Activated CD4-positive, alpha-beta memory T cell treated with anti-CD3 and anti-CD28 coated beads for 36 hours (primary cell): ENCODE data around the gene OR5AC2. TPM values are rescaled to one million over a fixed set of nuclear protein-coding genes. Genes with fewer than 3 reads are reported as not detected.

ENCODE experiments used
- CTCF ChIA-PET: fragments of 350-600 bp; sonication (Branson Sonifier 250); formaldehyde crosslinking; loops from one replicate; lab custom pipeline; 2021; ENCODE audit warnings: antibody characterized with exemption, inconsistent platforms; lab: Charles Lee
- POLR2A ChIA-PET: fragments of 350-600 bp; sonication (Branson Sonifier 250); formaldehyde crosslinking; loops from one replicate; lab custom pipeline; 2021; ENCODE audit warnings: antibody characterized with exemption; lab: Charles Lee
- DNase-seq: peaks from one replicate; pipeline ENCODE4 v3.0.0-alpha.2; 2020
- H3K27ac Mint-ChIP-seq: one replicate; pipeline ENCODE4 v1.8.0; 2021; ENCODE audit warnings: mixed read lengths
- H3K27me3 Mint-ChIP-seq: one replicate; pipeline ENCODE4 v1.8.0; 2021; ENCODE audit warnings: mixed read lengths
- H3K36me3 Mint-ChIP-seq: one replicate; pipeline ENCODE4 v1.8.0; 2021; ENCODE audit warnings: mixed read lengths
- H3K4me1 Mint-ChIP-seq: one replicate; pipeline ENCODE4 v1.8.0; 2021; ENCODE audit warnings: low read depth, mixed read lengths
- H3K4me3 Mint-ChIP-seq: one replicate; pipeline ENCODE4 v1.8.0; 2021; ENCODE audit warnings: mild to moderate bottlenecking, mixed read lengths
- H3K9me3 Mint-ChIP-seq: one replicate; pipeline ENCODE4 v1.8.0; 2021; ENCODE audit warnings: mixed read lengths
- intact Hi-C: fragments of 100-400 bp; cut with micrococcal nuclease; formaldehyde crosslinking; loops from one replicate; pipeline ENCODE4 v1.15.1; 2023
- total RNA-seq, 2 experiments: library from RNA; stranded (reverse); gene quantifications; one replicate each; pipeline ENCODE4 v1.2.3, GENCODE V29; 2021

The OR5AC2 gene
- total RNA-seq = not detected

GRCh38 chr3:98086873-98087272 is at the start of gene OR5AC2:
Gene OR5AC2 (plus strand): TSS chr3:98087173. CDS start chr3:98087173, 0 bp downstream.
- H3K9me3 Mint-ChIP-seq = no peaks in the 10 kb centered on the region
- no peak for DNase-seq
- H3K27me3 Mint-ChIP-seq = no peaks in the 10 kb centered on the region
- no peaks in the 10 kb centered on the region for H3K4me1 Mint-ChIP-seq
- H3K36me3 Mint-ChIP-seq = no peaks in the 10 kb centered on the region
- ChIA-PET CTCF (no interaction called here), POLR2A (no interaction called here)
- H3K27ac Mint-ChIP-seq = no peak within 1 kb of the TSS
- H3K4me3 Mint-ChIP-seq = no peak within 1 kb of the TSS
- intact Hi-C loops = no loop called here

GRCh38 chr3:98038286-98038685 is 48.7 kb upstream of the OR5AC2 start:
- Mint-ChIP-seq H3K4me1 (peaks cover 13% of the 10 kb centered on the region), H3K36me3 (peaks cover 3% of the 10 kb centered on the region), H3K9me3 (peaks cover 6% of the 10 kb centered on the region), H3K4me3 (no peak overlapping the region), H3K27ac (peak overlapping the region; percentile 34), H3K27me3 (peaks cover 11% of the 10 kb centered on the region)
- no peak for DNase-seq
- ChIA-PET POLR2A (interaction anchor here (1.1 kb wide), 1 partner anchor 274 kb away, joined by 3 read pairs; the partner anchor contains the start of gene ARL6), CTCF (interaction anchor here (0.7 to 5.9 kb wide), 20 partner anchors 14 to 1083 kb away, joined by 3 to 98 read pairs (median 4); partner anchors contain the start of gene ARL6)
- intact Hi-C loops = loop anchor here (1.0 to 5.0 kb wide), 4 partner anchors 9 to 864 kb away; partner anchors contain the start of gene DCBLD2

DNA sequence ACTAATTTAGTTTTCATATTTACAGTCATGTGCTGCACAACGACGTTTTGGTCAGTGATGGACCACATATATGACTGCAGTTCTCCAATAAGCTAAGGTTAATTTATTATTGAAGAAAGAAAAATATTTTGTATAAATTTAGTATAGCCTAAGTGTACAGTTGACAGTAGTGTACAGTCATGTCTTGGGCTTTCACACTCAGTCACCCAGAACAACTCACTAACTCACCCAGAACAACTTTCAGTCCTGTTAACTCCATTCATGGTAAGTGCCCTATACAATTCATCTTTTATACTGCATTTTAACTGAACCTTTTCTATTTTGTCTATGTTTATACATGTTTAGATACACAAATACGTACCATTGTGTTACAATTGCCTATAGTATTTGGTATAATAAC is 48.1 kb upstream of the OR5AC2 start:
- peaks cover 6% of the 10 kb centered on the region for H3K9me3 Mint-ChIP-seq
- CTCF ChIA-PET = interaction anchor here (0.6 to 5.9 kb wide), 34 partner anchors 8 to 1083 kb away, joined by 3 to 98 read pairs (median 4); partner anchors contain the start of gene ARL6
- POLR2A ChIA-PET = interaction anchor here (1.1 kb wide), 1 partner anchor 275 kb away, joined by 3 read pairs; the partner anchor contains the start of gene ARL6
- H3K4me1 Mint-ChIP-seq = peaks cover 13% of the 10 kb centered on the region
- peaks cover 3% of the 10 kb centered on the region for H3K36me3 Mint-ChIP-seq
- H3K27me3 Mint-ChIP-seq = peaks cover 13% of the 10 kb centered on the region
- intact Hi-C loops = loop anchor here (1.0 to 5.0 kb wide), 13 partner anchors 10 to 863 kb away; partner anchors contain the start of genes ARL6, CLDND1, CPOX and DCBLD2
- no peak for DNase-seq
- peak overlapping the region; percentile 77 for H3K4me3 Mint-ChIP-seq
- H3K27ac Mint-ChIP-seq = peak overlapping the region; percentile 91

- H3K27ac Mint-ChIP-seq = peak overlapping the region; percentile 91
- peaks cover 3% of the 10 kb centered on the region for H3K36me3 Mint-ChIP-seq
- peak; percentile 81 for DNase-seq
- peaks cover 6% of the 10 kb centered on the region for H3K9me3 Mint-ChIP-seq
- H3K4me3 Mint-ChIP-seq = peak overlapping the region; percentile 77
- peaks cover 13% of the 10 kb centered on the region for H3K27me3 Mint-ChIP-seq
- intact Hi-C loops = loop anchor here (1.0 to 5.0 kb wide), 12 partner anchors 149 to 863 kb away; partner anchors contain the start of genes ARL6, CLDND1, CPOX and DCBLD2
- CTCF ChIA-PET = interaction anchor here (0.6 to 5.9 kb wide), 28 partner anchors 9 to 775 kb away, joined by 3 to 98 read pairs (median 4); partner anchors contain the start of gene ARL6
- H3K4me1 Mint-ChIP-seq = peaks cover 13% of the 10 kb centered on the region
- POLR2A ChIA-PET = interaction anchor here (1.1 kb wide), 1 partner anchor 275 kb away, joined by 3 read pairs; the partner anchor contains the start of gene ARL6
Observed at GRCh38 chr3:98039322-98040024, 47.5 kb upstream of the OR5AC2 start.

GRCh38 chr3:98041350-98041749 is 45.6 kb upstream of the OR5AC2 start:
- DNase-seq = no peak
- peaks cover 11% of the 10 kb centered on the region for H3K27me3 Mint-ChIP-seq
- peaks cover 6% of the 10 kb centered on the region for H3K9me3 Mint-ChIP-seq
- peaks cover 13% of the 10 kb centered on the region for H3K4me1 Mint-ChIP-seq
- no peak overlapping the region for H3K4me3 Mint-ChIP-seq
- ChIA-PET POLR2A (no interaction called here), CTCF (interaction anchor here (0.7 to 5.9 kb wide), 7 partner anchors 17 to 773 kb away, joined by 3 to 98 read pairs (median 18); no protein-coding TSS in a partner anchor)
- peaks cover 3% of the 10 kb centered on the region for H3K36me3 Mint-ChIP-seq
- intact Hi-C loops = no loop called here
- H3K27ac Mint-ChIP-seq = no peak overlapping the region

DNA sequence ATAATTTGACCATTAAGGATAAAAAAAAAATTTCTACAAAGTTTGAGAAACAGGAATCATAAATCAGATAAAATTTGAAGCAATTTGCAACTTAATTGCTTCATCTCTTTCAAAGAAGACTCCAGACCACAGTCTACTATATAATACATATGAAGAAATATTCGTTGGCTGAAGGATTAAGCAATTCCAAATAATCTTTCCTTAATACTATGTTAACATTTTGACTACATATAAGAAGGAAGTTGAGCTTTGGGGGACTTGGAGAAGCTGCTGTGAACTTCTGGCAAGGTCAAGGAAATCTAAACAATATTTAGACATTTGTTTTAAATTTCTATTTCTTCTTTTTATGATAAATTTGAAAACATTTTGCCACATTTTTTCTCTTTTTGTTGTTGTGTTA is 38.4 kb upstream of the OR5AC2 start:
- H3K27ac Mint-ChIP-seq = no peak overlapping the region
- intact Hi-C loops = no loop called here

DNA sequence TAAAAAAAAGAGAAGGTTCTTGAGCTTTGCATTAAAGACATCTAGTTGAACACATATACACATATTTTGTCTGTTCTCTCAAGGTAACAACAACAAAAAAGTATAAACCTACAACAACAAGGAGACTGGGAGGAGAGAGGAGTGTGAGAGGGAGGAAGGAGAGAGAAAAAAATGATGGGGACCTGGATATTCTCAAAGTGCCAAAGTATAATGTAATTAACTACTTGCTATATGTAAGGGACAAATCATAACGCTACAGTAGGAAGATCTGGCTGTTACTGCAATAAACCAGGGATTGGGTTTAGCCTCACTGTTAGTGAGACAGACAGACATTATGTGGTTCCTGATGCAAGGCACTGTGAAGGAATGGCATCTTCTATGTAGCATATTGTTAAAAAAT is 37.7 kb upstream of the OR5AC2 start:
- ChIA-PET CTCF (interaction anchor here (0.6 kb wide), 1 partner anchor 9 kb away, joined by 3 read pairs; no protein-coding TSS in a partner anchor), POLR2A (no interaction called here)
- DNase-seq = no peak
- no peaks in the 10 kb centered on the region for H3K36me3 Mint-ChIP-seq
- H3K4me3 Mint-ChIP-seq = no peak overlapping the region
- no peaks in the 10 kb centered on the region for H3K9me3 Mint-ChIP-seq
- H3K27me3 Mint-ChIP-seq = no peaks in the 10 kb centered on the region
- no peak overlapping the region for H3K27ac Mint-ChIP-seq
- no peaks in the 10 kb centered on the region for H3K4me1 Mint-ChIP-seq
- intact Hi-C loops = no loop called here

More for the DNA sequence above, 38.4 kb upstream of the OR5AC2 start:
- ChIA-PET CTCF (interaction anchor here (1.1 kb wide), 1 partner anchor 9 kb away, joined by 5 read pairs; no protein-coding TSS in a partner anchor), POLR2A (no interaction called here)
- Mint-ChIP-seq H3K9me3 (no peaks in the 10 kb centered on the region), H3K27me3 (peaks cover under 1% of the 10 kb centered on the region), H3K4me3 (no peak overlapping the region), H3K36me3 (no peaks in the 10 kb centered on the region), H3K4me1 (no peaks in the 10 kb centered on the region)
- DNase-seq = no peak

DNA sequence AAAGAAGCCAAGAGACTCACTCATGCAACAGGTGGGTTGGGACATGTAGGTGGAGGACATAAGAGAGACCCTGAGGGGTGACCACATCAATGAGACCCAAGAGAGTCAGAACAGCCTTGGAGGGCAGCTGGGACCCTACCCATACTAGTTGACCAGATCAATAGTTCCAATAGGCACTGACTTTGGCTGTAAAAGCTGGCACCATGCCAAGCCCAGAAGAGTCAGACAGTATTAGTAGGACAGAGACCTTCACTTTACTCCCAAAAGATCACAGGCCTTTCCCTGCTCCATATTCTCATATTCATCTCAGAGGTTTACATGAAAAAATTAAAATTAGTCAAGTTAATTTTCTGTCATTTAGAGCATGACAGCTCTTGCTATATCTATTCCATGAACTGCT is 30.9 kb upstream of the OR5AC2 start:
- Mint-ChIP-seq H3K4me1 (no peaks in the 10 kb centered on the region), H3K9me3 (no peaks in the 10 kb centered on the region), H3K27me3 (no peaks in the 10 kb centered on the region), H3K27ac (no peak overlapping the region), H3K36me3 (no peaks in the 10 kb centered on the region), H3K4me3 (no peak overlapping the region)
- ChIA-PET POLR2A (no interaction called here), CTCF (interaction anchor here (1.1 to 1.8 kb wide), 2 partner anchors 17 to 30 kb away, joined by 3 to 7 read pairs; no protein-coding TSS in a partner anchor)
- DNase-seq = no peak
- intact Hi-C loops = no loop called here

DNA sequence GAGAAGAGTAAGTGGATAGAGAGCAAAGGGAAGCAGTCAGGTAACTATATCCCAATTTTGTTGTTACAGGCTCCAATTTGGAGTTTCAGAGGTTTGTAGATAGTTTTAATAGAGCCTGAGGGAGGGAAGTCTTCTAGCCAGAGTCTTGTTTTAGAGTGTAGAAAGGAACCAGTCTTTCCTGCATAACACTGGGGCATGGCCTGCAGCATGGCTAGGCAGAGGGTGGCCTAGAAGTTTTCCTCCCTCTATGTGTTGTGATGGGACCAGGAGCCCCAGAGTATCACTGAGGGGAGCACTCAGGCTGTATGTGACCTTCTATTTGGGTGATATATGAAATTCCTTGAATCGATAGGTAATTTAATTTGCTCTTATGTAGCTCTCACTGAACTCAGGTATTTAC is 29.3 kb upstream of the OR5AC2 start:
- Mint-ChIP-seq H3K9me3 (no peaks in the 10 kb centered on the region), H3K27me3 (no peaks in the 10 kb centered on the region), H3K27ac (no peak overlapping the region), H3K4me3 (no peak overlapping the region), H3K4me1 (no peaks in the 10 kb centered on the region), H3K36me3 (no peaks in the 10 kb centered on the region)
- ChIA-PET POLR2A (no interaction called here), CTCF (interaction anchor here (1.8 kb wide), 1 partner anchor 18 kb away, joined by 7 read pairs; no protein-coding TSS in a partner anchor)
- DNase-seq = no peak
- intact Hi-C loops = no loop called here

- H3K36me3 Mint-ChIP-seq = no peaks in the 10 kb centered on the region
- POLR2A ChIA-PET = no interaction called here
- H3K4me1 Mint-ChIP-seq = no peaks in the 10 kb centered on the region
- no peaks in the 10 kb centered on the region for H3K27me3 Mint-ChIP-seq
- no peak overlapping the region for H3K4me3 Mint-ChIP-seq
- H3K27ac Mint-ChIP-seq = no peak overlapping the region
- no peak for DNase-seq
- no peaks in the 10 kb centered on the region for H3K9me3 Mint-ChIP-seq
- intact Hi-C loops = no loop called here
- CTCF ChIA-PET = no interaction called here
Observed at GRCh38 chr3:98058244-98058960, 28.6 kb upstream of the OR5AC2 start.

GRCh38 chr3:98068824-98069223 is 18.1 kb upstream of the OR5AC2 start:
- CTCF ChIA-PET = no interaction called here
- Mint-ChIP-seq H3K9me3 (no peaks in the 10 kb centered on the region), H3K27me3 (peaks cover 11% of the 10 kb centered on the region), H3K4me1 (no peaks in the 10 kb centered on the region), H3K27ac (no peak overlapping the region), H3K4me3 (no peak overlapping the region), H3K36me3 (no peaks in the 10 kb centered on the region)
- intact Hi-C loops = no loop called here
- POLR2A ChIA-PET = no interaction called here
- DNase-seq = no peak

- ChIA-PET POLR2A (no interaction called here), CTCF (no interaction called here)
- Mint-ChIP-seq H3K4me3 (no peak overlapping the region), H3K4me1 (no peaks in the 10 kb centered on the region), H3K36me3 (no peaks in the 10 kb centered on the region), H3K27me3 (peaks cover 7% of the 10 kb centered on the region), H3K27ac (no peak overlapping the region), H3K9me3 (no peaks in the 10 kb centered on the region)
- DNase-seq = no peak
- intact Hi-C loops = no loop called here
Observed at GRCh38 chr3:98070840-98071239, 16.1 kb upstream of the OR5AC2 start.
